ENCODE measurements around the gene BTC. TPM values are rescaled to one million over a fixed set of nuclear protein-coding genes. Genes with fewer than 3 reads are reported as not detected.

Gene BTC
- polyA plus RNA-seq, 1 donor (not counting 4 experiments of a cell fraction or from before 2014, with no cell fraction given): 0.58 TPM

- Histone ChIP-seq H3K9me3 (ENCODE audit: control insufficient read depth, low read depth, low read length) (no peaks in the 10 kb centered on the region), H4K20me1 (ENCODE audit: control insufficient read depth, extremely low read depth, insufficient read depth, low read length) (no peaks in the 10 kb centered on the region), H3K27ac (ENCODE audit: control insufficient read depth, insufficient read depth, low read length) (no peak overlapping the region), H3K4me2 (ENCODE audit: control insufficient read depth, extremely low read depth, insufficient read depth, low read depth, low read length) (no peak overlapping the region), H3K27me3 (ENCODE audit: control insufficient read depth, extremely low read depth, insufficient read depth, low read length) (no peaks in the 10 kb centered on the region), H3K4me1 (ENCODE audit: control insufficient read depth, extremely low read depth, insufficient read depth, low read length) (no peaks in the 10 kb centered on the region), H2AFZ (ENCODE audit: control insufficient read depth, low read length) (no peak overlapping the region), H3K9me1 (ENCODE audit: control insufficient read depth, extremely low read depth, insufficient read depth, low read length) (no peaks in the 10 kb centered on the region), H3K79me2 (ENCODE audit: control insufficient read depth, insufficient read depth, low read length) (no peaks in the 10 kb centered on the region), H3K36me3 (ENCODE audit: control insufficient read depth in 2 of 2, extremely low read depth in 1 of 2, insufficient read depth in 2 of 2, low read length in 2 of 2) (no peaks in the 10 kb centered on the region), H3K4me3 (ENCODE audit: control insufficient read depth in 2 of 3, extremely low read depth in 1 of 3, insufficient read depth in 2 of 3, low read depth in 1 of 3, low read length in 3 of 3) (no peak overlapping the region), H3K9ac (ENCODE audit: control insufficient read depth, extremely low read depth, insufficient read depth, low read length) (no peak overlapping the region)
- dilution Hi-C loops (cut with MboI; ENCODE audit: extremely low pct_ligation_motif_present, low sequenced_read_pairs): no loop called here
- TF ChIP-seq CTCF (optimal IDR thresholded peaks at IDR 0.05 in 1 of 3, IDR thresholded peaks at IDR 0.05 in 1 of 3, conservative IDR thresholded peaks at IDR 0.05 in 1 of 3; ENCODE audit: extremely low read depth in 1 of 3, insufficient read depth in 2 of 3, low read length in 3 of 3) (no peak), EZH2 (IDR thresholded peaks at IDR 0.05; ENCODE audit: low read length) (no peak)
- FAIRE-seq (no peak), DNase-seq (ENCODE audit: low read depth, low spot score) (no peak)
Observed at GRCh38 chr4:74777531-74777930, 16.8 kb downstream of the BTC start.

GRCh38 chr4:74772783-74773182 lies 21.5 kb downstream of the BTC start:
- DNase-seq (ENCODE audit: low read depth, low spot score) (no peak), FAIRE-seq (no peak)
- TF ChIP-seq EZH2 (IDR thresholded peaks at IDR 0.05; ENCODE audit: low read length) (no peak), CTCF (optimal IDR thresholded peaks at IDR 0.05 in 1 of 3, IDR thresholded peaks at IDR 0.05 in 1 of 3, conservative IDR thresholded peaks at IDR 0.05 in 1 of 3; ENCODE audit: extremely low read depth in 1 of 3, insufficient read depth in 2 of 3, low read length in 3 of 3) (no peak)
- no peaks in the 10 kb centered on the region for H3K9me1 ChIP-seq (ENCODE audit: control insufficient read depth, extremely low read depth, insufficient read depth, low read length)
- H3K9ac ChIP-seq (ENCODE audit: control insufficient read depth, extremely low read depth, insufficient read depth, low read length): no peak overlapping the region
- no peak overlapping the region for H3K4me3 ChIP-seq (ENCODE audit: control insufficient read depth in 2 of 3, extremely low read depth in 1 of 3, insufficient read depth in 2 of 3, low read depth in 1 of 3, low read length in 3 of 3)
- dilution Hi-C loops (cut with MboI; ENCODE audit: extremely low pct_ligation_motif_present, low sequenced_read_pairs): no loop called here
- no peak overlapping the region for H3K27ac ChIP-seq (ENCODE audit: control insufficient read depth, insufficient read depth, low read length)
- no peaks in the 10 kb centered on the region for H3K27me3 ChIP-seq (ENCODE audit: control insufficient read depth, extremely low read depth, insufficient read depth, low read length)
- no peaks in the 10 kb centered on the region for H3K9me3 ChIP-seq (ENCODE audit: control insufficient read depth, low read depth, low read length)
- no peaks in the 10 kb centered on the region for H4K20me1 ChIP-seq (ENCODE audit: control insufficient read depth, extremely low read depth, insufficient read depth, low read length)
- H3K4me1 ChIP-seq (ENCODE audit: control insufficient read depth, extremely low read depth, insufficient read depth, low read length): peaks cover 7% of the 10 kb centered on the region
- H3K79me2 ChIP-seq (ENCODE audit: control insufficient read depth, insufficient read depth, low read length): no peaks in the 10 kb centered on the region
- H3K36me3 ChIP-seq (ENCODE audit: control insufficient read depth in 2 of 2, extremely low read depth in 1 of 2, insufficient read depth in 2 of 2, low read length in 2 of 2): no peaks in the 10 kb centered on the region
- H3K4me2 ChIP-seq (ENCODE audit: control insufficient read depth, extremely low read depth, insufficient read depth, low read depth, low read length): no peak overlapping the region
- H2AFZ ChIP-seq (ENCODE audit: control insufficient read depth, low read length): no peak overlapping the region

All from keratinocyte (primary cell).